ENCODE measurements around the gene AMMECR1.

The AMMECR1 gene

DNA sequence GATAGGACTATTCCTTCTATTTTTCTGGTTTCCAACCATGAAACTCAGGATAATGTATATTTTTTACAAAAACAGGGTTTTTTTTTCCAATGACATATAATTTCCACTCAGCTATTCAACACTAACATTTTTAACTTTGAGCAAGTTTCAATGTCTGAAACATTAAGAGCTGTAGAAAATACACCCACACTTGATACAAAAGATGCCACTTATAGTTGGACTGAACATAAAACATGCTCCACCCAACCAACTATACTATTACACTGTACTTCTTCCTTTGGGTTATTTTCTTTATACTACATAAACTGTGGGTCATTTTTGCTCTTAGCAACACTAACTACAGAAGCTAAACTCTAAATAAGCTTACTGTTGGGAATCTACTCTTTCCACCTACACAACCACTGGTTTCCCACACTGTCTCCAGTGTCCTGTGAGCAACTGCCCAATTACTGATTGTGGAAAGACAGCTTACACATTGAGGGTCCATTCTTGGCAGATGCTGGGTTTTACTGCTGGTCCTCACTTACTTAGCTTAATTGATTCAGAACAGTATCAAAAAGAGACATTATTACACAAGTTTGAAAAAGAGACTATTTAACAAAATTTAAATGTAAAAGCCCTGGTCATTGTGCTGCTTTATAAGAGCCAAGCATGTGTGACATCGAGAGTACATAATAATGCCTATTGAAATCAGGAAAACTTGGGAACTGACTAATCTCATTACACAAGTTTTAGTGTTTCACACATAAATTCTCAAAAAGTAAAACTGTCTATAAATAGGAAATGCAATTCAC is 6.3 kb downstream of the AMMECR1 start:
- in situ Hi-C loops (cut with HindIII; ENCODE audit: low sequenced_read_pairs): no loop called here

DNA sequence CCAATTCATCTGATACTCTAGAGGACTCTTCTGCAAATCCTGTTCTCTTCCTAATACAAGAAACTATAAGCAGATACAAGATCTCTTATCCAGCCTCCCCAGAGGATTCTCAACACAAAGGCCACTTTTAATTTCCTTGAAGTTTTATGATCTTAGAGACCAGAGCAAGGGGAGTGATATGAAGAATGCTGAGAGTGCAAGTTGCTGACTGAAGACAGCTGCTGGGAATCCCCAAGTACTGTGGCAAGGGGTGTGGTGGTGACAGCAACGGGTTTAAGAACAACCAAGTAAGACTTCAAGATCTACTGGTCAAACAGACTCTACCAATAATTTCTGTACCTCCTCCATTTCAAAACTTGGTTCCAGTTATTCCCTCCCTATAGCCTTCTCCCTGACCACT is 7.0 kb downstream of the AMMECR1 start:
- in situ Hi-C loops (cut with HindIII; ENCODE audit: low sequenced_read_pairs): no loop called here

DNA sequence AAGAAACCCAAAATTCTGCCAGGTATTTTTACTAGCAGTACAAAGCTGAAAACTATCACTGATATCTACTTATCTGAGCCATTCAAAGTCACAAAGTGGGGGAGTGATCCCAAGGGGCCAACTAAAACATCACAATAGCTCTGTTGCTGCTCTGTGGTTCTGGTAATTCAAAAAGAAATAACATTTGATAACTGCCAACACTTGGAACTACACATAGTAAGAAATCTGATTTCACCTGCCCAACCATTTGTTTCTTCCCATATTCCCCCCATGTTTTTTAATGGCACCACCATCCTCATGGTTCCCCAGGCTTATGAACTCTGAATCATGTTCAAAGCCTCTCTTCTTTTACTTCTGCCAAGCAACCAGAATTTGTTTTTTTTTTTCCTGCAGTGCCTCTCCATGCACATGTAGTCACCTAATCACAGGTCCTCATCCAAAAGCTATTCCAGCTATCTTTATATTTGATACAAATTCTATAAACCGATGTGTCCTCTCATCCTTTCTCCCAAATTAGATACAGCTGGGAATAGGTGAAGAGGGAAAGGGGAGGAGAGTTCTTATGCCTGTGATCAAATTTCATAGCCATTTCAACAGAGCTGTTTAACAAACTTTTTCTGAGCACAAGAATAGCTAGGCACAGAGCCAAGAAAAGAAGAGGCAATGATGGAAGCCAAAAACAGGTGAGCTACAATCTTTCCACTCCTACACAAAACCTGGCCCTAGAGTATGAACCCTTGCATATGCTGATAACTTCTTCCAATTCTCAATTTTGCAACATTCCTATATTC is 7.7 kb downstream of the AMMECR1 start:
- in situ Hi-C loops (cut with HindIII; ENCODE audit: low sequenced_read_pairs): no loop called here

DNA sequence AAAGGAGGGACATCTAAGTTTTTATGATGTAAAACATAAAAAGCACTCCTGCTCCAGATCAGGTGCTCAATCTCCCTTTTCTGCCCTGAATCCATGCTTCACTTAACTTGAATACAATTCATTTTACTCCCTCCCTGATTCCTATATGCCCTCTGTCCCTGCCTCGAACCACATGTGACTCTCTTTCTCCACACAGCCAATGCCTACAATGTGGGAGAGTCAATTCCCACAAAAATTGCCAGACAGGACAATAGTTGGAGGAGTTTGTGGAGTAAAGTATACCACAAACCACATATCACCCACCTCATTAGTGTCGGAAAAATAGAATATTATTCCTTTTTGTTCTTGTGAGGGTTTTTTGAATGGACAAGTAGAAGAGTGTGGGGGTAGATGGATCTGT is 9.7 kb downstream of the AMMECR1 start:
- in situ Hi-C loops (cut with HindIII; ENCODE audit: low sequenced_read_pairs): no loop called here

DNA sequence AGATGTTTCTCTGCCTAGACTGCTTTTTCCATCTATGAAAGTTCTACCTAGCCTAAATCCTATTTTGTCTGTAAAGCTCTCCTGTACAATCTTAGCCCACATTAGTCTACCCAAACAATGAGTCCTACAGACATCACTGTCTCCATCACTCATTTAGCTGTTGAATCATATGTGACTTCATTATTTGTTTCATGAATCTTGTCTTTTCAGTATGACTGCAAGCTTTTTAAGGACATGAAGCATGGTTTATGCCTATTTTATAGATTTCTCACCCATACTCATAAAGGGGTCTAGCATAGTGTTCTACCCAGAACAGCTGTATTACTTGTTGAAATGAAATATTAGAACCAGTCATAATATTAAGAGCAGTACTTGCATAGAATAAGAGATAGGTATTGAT is 13.0 kb downstream of the AMMECR1 start:
- in situ Hi-C loops (cut with HindIII; ENCODE audit: low sequenced_read_pairs): no loop called here

DNA sequence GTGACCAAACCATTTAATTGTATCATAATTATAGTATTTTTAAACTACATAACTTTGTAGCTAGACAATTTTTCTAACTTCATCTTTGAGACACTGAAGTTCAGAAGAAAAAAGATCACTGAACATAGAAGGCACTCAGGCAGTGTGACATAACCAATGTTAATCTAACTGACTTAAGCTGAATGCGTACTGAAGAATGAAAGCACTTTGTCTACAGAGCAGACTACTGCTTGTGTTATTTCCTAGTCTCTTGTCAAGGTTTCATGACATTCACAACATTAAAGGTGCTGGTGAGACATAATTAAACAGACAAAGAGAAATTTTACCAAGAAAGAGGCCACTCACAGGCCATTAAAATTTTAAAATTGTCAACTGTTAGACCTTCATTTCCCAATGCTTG is 13.5 kb downstream of the AMMECR1 start:
- in situ Hi-C loops (cut with HindIII; ENCODE audit: low sequenced_read_pairs): no loop called here

DNA sequence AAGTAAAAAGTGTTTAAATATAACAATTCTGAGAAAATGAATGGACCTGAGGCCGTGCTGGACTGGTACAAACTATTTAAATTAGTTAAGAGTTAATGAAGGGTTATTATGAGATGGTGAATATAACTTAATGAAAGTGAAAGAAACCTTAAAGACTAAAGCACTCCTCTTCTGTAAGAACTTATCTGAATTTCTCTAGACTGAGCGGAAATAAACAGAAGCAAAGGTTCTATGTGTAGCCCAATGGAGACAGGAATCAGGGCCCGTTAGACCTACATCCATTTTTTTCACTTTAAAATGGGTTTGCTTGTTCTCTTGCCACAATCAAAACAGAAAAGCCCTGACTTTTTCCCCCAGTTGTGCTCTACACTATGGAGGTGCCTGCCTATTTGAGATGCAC is 14.9 kb downstream of the AMMECR1 start:
- in situ Hi-C loops (cut with HindIII; ENCODE audit: low sequenced_read_pairs): no loop called here

DNA sequence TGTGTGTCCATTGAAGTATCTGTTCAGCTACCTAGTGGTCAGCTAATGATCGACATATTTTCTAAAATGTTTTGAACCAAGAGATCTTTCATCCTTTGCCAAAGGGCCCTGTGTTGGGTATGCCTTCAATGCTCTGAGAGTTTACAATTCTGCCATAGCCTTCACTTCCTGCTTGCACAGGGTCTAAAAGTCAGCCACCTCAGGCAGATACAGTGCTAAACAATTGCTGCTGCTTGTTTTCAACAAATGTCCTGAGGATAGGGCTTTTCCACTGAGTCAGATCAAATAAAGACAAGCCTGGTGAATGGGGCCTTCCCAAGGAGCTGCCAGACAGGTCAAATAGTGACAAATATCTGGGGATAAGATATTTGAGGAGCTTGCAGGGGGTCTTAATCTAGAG is 16.7 kb downstream of the AMMECR1 start:
- in situ Hi-C loops (cut with HindIII; ENCODE audit: low sequenced_read_pairs): no loop called here

DNA sequence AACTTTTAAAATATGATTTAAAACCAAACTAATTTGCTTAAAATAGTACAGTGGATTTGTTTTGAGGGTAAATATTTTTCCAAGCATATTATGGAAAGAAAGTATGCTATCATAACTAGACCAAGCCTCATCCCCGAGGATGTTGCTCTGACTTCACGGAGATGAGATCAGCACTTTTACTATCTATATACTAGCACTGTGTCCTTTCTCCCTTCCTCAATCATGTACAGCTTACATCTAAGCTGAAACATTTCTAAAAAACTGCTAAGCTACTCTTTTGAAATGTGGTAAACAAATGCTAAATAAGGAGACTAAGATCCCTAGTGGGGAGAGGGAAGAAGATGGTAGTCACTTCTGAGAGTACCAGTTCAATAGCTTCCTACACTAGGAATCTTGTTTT is 23.8 kb downstream of the AMMECR1 start:
- in situ Hi-C loops (cut with HindIII; ENCODE audit: low sequenced_read_pairs): no loop called here

DNA sequence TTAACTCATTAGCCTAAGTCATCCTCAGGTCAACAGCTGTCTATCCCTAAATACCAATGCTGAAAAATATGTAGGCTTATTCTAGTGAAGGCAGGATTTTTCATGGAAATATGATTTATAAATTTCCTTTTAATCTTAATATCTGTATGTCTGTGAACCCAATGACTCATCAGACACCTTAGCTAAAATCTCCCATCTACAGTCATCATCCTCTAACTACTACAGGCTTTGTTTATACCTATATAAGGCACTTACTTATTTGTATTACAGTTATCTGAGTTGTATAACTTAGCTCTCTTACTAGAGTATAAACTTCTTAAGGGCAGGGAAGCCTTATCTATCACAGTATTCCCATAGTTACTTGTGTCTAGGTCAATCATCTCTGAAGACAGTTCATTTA is 24.2 kb downstream of the AMMECR1 start:
- in situ Hi-C loops (cut with HindIII; ENCODE audit: low sequenced_read_pairs): no loop called here

DNA sequence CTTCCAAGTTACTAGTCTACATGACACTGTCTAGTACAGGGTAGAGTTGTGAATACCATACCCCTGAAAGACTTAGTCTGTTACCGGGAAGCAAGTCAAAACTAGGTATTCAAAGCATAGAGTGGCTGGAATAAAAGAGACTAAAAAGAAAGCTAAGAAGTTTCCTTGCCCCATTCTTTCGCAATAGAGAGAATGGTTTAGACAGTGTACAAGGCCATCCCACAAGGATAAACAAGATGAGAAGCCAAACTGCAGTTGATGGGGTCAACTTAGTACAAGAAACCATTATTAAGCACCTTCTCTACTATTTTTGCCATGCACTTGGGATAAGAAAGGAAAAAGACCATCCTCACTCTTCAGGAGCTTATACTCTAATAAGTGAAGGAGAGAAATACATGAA is 30.3 kb downstream of the AMMECR1 start:
- in situ Hi-C loops (cut with HindIII; ENCODE audit: low sequenced_read_pairs): no loop called here

DNA sequence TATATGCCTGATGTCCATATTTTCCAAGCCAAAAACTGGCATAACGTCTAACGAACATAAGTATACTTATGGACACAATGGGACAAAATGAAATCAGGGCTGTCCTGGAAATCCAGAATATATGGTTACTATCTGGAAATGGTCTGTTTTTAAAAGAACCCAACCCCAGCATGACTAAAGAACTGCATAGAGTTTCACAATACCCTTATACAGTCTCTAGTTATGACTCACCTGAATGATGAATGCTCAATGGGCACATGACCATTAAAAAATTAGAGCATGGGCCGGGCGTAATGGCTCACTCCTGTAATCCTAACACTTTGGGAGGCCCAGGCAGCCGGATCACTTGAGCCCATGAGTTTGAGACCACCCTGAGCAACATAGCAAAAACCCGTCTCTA is 31.8 kb downstream of the AMMECR1 start:
- in situ Hi-C loops (cut with HindIII; ENCODE audit: low sequenced_read_pairs): no loop called here

DNA sequence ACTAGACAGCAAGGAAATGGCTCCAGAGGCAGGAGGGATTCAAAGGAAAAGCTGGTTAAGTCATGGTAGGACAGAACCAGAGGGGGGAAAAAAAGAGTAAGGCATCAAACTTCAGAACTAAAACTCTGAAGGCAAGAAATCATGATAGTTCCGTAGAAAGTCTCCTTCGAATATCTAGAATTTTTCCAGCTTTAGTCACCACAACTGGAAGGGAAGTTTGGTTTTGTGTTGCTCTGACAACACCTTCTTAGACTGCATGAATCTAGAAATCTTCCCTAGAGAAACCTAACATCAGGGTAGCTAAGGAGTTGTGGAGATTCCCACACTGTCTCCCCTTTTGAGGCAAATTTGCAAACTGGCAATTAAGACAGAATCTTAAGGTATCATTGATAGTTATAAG is 33.7 kb downstream of the AMMECR1 start:
- in situ Hi-C loops (cut with HindIII; ENCODE audit: low sequenced_read_pairs): no loop called here

DNA sequence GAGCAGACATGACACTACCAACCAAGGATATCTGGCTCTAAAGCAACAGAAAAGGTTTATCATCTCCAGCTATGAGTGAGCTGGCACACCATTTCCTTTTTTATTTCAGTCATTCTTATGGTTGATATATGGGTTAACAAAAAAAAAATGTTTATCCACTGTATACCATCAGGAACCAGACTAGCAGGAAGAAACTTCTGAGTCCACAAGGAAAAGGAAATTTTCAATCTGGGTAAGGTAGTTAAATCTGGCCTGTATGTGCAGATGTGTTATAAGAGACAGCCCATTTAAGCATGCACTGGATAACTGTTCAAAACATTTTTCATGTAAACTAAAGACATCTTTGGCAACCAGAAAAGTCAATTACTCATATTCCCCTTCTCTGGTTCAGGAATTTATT is 35.0 kb downstream of the AMMECR1 start:
- in situ Hi-C loops (cut with HindIII; ENCODE audit: low sequenced_read_pairs): no loop called here

DNA sequence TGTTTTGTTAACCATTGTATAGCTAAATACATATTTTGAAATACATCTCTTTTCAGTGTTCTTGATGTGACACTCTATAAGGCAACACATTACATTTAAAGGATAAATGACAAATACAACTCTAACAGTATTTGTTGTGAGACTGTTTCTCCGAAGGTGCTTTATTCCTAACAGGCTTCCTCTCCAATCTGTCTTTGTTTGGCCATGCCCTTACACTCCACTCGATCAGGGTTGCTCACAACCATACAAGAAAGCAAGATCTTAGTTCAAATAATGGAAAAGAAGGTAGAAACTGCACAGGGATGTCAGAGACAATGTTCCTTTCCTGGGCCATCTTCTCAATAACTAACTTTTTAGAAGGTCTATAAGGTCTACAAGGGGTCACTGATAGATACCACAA is 36.5 kb downstream of the AMMECR1 start:
- in situ Hi-C loops (cut with HindIII; ENCODE audit: low sequenced_read_pairs): no loop called here

DNA sequence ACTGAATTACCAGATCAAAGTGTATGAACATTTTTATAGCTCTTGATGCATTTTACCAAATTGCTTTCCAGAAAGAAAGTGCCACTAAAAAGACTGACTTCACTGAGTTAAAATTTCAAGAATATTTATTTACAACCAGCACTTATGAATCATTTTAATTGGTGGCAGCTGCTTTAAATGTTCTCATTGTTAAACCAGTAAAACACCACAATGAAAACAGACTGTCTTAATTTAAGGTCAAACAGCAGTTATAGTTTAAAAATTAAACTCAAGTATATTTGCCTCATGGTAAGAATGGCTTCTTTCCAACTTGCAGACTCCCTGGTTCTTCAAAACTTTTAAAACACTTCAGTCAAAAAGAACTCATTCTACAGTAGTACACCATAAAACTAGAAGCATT is 36.9 kb downstream of the AMMECR1 start:
- in situ Hi-C loops (cut with HindIII; ENCODE audit: low sequenced_read_pairs): no loop called here

DNA sequence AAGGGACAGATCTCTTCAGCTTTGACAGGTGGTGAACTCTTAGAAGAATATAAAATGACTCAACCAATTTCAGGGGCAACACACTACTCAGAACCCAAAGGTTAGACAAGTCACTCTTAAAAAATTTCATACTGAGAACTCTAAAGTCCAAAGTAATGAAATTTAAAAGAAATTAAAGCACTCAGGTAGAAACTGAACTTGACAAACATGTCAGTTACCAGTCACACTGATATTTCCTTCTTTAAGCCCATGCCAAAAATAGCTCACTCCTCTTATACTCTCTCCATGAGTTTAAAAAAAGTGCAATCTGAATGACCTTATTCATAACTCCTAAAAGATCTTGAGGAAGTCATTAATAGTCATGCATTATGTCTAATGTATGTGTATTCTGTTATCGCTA is 40.3 kb downstream of the AMMECR1 start:
- in situ Hi-C loops (cut with HindIII; ENCODE audit: low sequenced_read_pairs): no loop called here

DNA sequence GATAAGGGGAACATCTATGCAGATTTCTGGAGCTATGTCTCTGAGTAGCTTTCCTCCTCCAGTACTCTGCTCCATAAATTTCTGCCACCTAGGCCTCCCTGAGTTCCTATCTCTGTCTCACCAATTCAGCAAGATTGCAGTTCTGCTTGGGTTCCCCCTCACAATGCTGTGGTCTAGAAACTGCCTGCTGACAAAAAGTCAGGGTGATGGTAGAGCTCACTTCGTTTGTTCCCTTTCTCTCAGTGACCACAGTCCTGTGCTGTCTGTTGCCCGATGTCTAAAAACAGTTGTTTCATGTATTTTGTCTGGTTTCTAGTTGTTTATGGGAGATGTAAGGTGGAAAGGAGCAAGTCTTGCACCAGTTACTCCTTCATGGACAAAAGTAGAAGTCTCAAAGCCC is 41.1 kb downstream of the AMMECR1 start:
- in situ Hi-C loops (cut with HindIII; ENCODE audit: low sequenced_read_pairs): no loop called here

DNA sequence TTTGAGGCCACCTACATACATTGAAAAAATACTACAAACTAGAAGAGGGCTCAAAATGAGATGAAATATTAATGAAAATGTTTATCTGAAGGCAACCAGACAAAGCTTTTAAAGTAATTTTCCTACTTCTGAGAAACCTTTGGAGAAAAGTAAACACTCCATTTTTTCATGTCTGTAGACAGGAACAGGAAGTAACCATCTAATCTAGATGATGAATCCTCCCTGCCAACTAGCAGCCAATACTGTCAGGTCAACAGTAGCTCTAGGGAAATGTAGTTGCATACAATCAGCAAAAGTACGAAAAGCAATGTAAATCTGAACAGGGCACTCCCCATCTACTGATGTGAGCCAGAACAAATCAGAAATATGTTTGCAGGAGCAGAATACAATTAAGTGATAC is 49.0 kb downstream of the AMMECR1 start:
- in situ Hi-C loops (cut with HindIII; ENCODE audit: low sequenced_read_pairs): no loop called here

DNA sequence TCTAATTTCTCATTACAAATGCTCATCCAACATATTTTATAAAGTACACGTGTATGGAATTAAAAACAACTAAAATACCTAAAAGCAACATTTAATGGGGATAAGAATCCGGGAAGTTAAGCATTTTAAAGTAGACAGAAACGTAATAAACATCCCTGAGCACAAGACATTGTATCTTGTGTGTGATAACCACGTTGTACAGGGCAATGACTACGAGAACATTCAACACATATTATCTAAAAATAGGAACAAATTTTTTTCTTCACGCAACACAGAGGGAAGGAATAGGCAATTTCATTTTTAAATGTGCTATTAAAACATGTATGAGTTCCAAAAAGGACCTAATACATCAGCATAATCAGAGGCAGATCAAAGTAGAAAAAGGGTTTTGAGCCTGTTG is 49.5 kb downstream of the AMMECR1 start:
- in situ Hi-C loops (cut with HindIII; ENCODE audit: low sequenced_read_pairs): no loop called here

DNA sequence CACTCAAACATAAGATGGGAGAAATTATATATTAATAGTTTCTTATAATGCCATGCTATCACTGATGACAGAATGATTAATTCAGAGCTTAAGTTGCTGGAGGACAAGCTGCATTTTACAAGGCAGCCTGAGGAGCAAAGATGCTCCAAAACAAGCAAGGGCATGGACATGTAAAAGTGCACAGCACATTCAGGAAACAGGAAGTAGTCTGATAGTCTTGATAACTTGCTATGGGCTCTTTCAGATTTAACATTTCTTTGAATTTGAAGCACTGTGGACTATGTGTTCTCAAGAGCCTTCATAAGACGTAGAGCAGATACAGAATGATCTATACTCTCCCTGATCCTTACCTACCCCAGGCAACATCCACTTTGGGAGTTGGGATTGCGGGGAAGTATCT is 50.0 kb downstream of the AMMECR1 start:
- in situ Hi-C loops (cut with HindIII; ENCODE audit: low sequenced_read_pairs): no loop called here

DNA sequence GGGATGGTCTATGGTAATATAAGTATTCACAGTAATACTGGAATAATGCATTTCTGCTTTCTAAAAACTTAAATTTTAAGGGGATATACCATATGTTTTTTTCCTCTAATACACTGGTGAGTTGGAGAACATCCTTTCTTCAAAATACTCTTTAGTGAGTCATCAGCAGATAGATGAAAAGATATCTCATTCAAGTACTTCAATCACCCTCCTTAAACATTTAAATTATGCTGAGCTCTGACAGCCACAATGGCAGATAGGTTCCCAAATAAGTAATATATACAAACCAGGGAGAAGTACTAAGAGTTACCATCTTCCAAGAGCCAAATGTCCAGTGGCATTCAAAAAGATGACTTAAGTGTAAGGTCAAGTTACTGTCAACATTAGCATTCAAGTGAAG is 52.2 kb downstream of the AMMECR1 start:
- in situ Hi-C loops (cut with HindIII; ENCODE audit: low sequenced_read_pairs): no loop called here

DNA sequence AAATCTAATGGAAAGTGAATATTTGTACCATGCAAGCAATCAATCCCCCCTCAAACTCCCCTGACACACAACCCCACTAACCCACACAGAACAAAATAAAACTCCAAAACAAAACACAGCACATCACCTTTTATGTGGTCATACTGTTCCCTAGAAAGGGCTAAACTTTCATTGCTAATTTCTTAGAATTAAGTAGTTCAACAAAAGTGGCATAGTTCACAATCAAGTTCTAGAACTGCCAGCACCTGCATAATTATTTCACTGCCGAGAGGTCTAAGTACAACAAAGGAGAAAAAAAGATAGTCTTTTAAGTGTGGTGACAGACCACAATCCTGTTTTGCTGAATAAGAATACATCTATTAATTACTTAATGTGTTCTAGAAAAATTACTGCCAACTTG is 58.8 kb downstream of the AMMECR1 start:
- in situ Hi-C loops (cut with HindIII; ENCODE audit: low sequenced_read_pairs): no loop called here

Measured in endothelial cell of hepatic sinusoid (primary cell).